Activated CD4-positive, alpha-beta T cell treated with anti-CD3 and anti-CD28 coated beads, Interleukin-2, Interleukin-6, amounts not matched to agents 100 ng/mL and 50 ng/mL, durations not matched to agents 16 hours and 8 hours (primary cell): Measurements from ENCODE around the gene RESF1.
A peak's percentile ranks its signal among the peaks of the same experiment; 100 is the strongest.

ENCODE experiments used
- DNase-seq: peaks from one replicate; pipeline ENCODE4 v3.0.0-alpha.2; 2020

Gene RESF1

GRCh38 chr12:31962076-31962475 lies 2.9 kb downstream of the RESF1 start:
- DNase-seq, result no peak

- DNase-seq, result no peak
Observed at GRCh38 chr12:31964280-31964679, 5.1 kb downstream of the RESF1 start.

- DNase-seq, result no peak
Observed at GRCh38 chr12:31965090-31965489, 5.9 kb downstream of the RESF1 start.

GRCh38 chr12:31966558-31967205 lies 7.5 kb downstream of the RESF1 start:
- no peak for DNase-seq

- no peak for DNase-seq
Observed at GRCh38 chr12:31967539-31967938, 8.3 kb downstream of the RESF1 start.

- no peak for DNase-seq
Observed at GRCh38 chr12:31970199-31970598, 11.0 kb downstream of the RESF1 start.

- DNase-seq, result no peak
Observed at GRCh38 chr12:31973818-31974217, 14.6 kb downstream of the RESF1 start.

- no peak for DNase-seq
Observed at GRCh38 chr12:31974673-31975072, 15.5 kb downstream of the RESF1 start.

GRCh38 chr12:31984806-31985591 lies 25.8 kb downstream of the RESF1 start:
- peak; percentile 47 for DNase-seq

GRCh38 chr12:31985832-31986231 lies 26.6 kb downstream of the RESF1 start:
- no peak for DNase-seq

GRCh38 chr12:31989571-31990362 lies 30.6 kb downstream of the RESF1 start:
- peak; percentile 36 for DNase-seq

- peak; percentile 75 for DNase-seq
Observed at GRCh38 chr12:31991146-31991545, 31.9 kb downstream of the RESF1 start.

- DNase-seq, result peak; percentile 28
Observed at GRCh38 chr12:31991815-31992214, 32.6 kb downstream of the RESF1 start.

- no peak for DNase-seq
Observed at GRCh38 chr12:31999692-32000091, 40.5 kb downstream of the RESF1 start.

- DNase-seq, result no peak
Observed at GRCh38 chr12:32000373-32001005, 41.3 kb downstream of the RESF1 start.

- DNase-seq, result no peak
Observed at GRCh38 chr12:32002848-32003493, 43.8 kb downstream of the RESF1 start.

- no peak for DNase-seq
Observed at GRCh38 chr12:32003654-32004053, 44.4 kb downstream of the RESF1 start.

GRCh38 chr12:32005496-32006125 lies 46.4 kb downstream of the RESF1 start:
- no peak for DNase-seq
